Mesodermal cell (in vitro differentiated cells): Measurements from ENCODE around the gene NME7.

Experiments
- H3K27ac ChIP-seq: 2 replicates; pipeline ENCODE4 v1.7.0; 2013; ENCODE audit warnings: mild to moderate bottlenecking, low read depth, low read length, moderate library complexity; ENCODE audit not compliant: severe bottlenecking
- H3K36me3 ChIP-seq: 2 replicates; pipeline ENCODE4 v1.7.1; 2013; ENCODE audit warnings: mild to moderate bottlenecking, low read length, moderate library complexity; ENCODE audit not compliant: control insufficient read depth, insufficient read depth
- H3K4me1 ChIP-seq: one replicate; pipeline ENCODE4 v1.7.1; 2013; ENCODE audit warnings: mild to moderate bottlenecking, low read length; ENCODE audit not compliant: insufficient read depth, control insufficient read depth, poor library complexity, severe bottlenecking
- H3K4me3 ChIP-seq: 2 replicates; pipeline ENCODE4 v1.7.0; 2013; ENCODE audit warnings: low read length, control low read depth, mild to moderate bottlenecking; ENCODE audit not compliant: insufficient read depth, poor library complexity, severe bottlenecking; ENCODE audit errors: extremely low read depth
- H3K9me3 ChIP-seq: 2 replicates; pipeline ENCODE4 v1.7.1; 2013; ENCODE audit warnings: mild to moderate bottlenecking, low read length, moderate library complexity; ENCODE audit not compliant: control insufficient read depth
- WGBS, 2 experiments: methylation state at CpG; one replicate each; pipeline ENCODE4 v1.1.5; 2013; ENCODE audit warnings: missing lambda C conversion rate in 2 of 2; ENCODE audit not compliant: insufficient coverage in 2 of 2; 5-methylcytosine and 5-hydroxymethylcytosine counted together

The NME7 gene

DNA sequence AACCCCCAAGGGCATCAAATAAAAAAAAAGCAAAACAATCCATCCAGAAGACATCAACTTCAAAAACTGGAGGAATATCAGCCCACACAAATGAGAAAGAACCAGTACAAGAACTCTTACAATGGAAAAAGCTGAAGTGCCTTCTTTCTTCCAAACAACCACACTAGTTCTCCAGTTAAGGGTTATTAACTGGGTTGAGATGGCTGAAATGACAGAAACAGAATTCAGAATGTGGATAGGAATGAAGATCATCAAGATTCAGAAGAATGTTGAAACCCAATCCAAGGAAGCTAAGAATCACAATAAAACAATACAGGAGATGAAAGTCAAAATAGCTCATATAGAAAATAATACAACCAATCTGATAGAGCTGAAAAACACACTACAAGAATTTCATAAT is 104.5 kb downstream of the NME7 start:
- H3K9me3 ChIP-seq: no peaks in the 10 kb centered on the region
- no peaks in the 10 kb centered on the region for H3K4me1 ChIP-seq
- H3K36me3 ChIP-seq: no peaks in the 10 kb centered on the region
- H3K4me3 ChIP-seq: no peak overlapping the region
- no peak overlapping the region for H3K27ac ChIP-seq

GRCh38 chr1:169261884-169262283 is 105.7 kb downstream of the NME7 start:
- Histone ChIP-seq H3K4me1 (no peaks in the 10 kb centered on the region), H3K9me3 (no peaks in the 10 kb centered on the region), H3K36me3 (no peaks in the 10 kb centered on the region), H3K4me3 (no peak overlapping the region), H3K27ac (no peak overlapping the region)
- 100% methylated on average over 1 of the region's 2 CpGs for WGBS, 2 experiments

DNA sequence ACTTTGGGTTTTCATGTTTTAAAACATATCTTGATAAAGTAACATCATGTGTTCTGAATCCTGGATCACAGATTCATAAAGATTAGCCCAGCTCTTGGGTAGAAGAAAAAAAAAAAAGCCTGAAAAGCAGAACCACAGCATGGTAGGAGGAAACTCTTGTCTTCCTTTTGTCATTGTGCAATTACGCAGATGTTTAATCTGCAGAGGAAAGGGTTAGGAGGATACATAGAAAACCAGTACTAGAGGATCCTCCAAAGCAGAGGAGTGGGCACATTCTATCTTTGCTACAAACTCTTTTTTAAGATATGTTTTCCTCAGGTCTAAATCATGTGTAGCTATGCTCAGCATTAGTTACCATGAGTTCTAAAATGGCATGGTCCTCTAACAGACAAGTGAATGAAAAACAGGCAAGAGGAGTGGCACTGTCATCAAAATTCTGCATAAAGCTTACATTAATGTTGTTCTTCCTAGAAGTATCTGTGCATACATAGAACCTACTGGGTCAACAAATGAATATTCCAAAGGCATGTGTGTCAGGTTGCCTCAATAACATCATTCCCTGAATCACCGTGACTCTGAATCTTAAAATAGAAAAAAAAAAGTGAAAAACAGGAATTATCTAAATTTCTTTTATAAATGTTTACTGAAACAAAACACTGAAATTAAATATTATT is 107.0 kb downstream of the NME7 start:
- Histone ChIP-seq H3K4me1 (no peaks in the 10 kb centered on the region), H3K36me3 (no peaks in the 10 kb centered on the region), H3K4me3 (no peak overlapping the region), H3K9me3 (no peaks in the 10 kb centered on the region), H3K27ac (no peak overlapping the region)
- WGBS, 2 experiments: no CpG with 5 or more reads among the region's 2 CpGs

DNA sequence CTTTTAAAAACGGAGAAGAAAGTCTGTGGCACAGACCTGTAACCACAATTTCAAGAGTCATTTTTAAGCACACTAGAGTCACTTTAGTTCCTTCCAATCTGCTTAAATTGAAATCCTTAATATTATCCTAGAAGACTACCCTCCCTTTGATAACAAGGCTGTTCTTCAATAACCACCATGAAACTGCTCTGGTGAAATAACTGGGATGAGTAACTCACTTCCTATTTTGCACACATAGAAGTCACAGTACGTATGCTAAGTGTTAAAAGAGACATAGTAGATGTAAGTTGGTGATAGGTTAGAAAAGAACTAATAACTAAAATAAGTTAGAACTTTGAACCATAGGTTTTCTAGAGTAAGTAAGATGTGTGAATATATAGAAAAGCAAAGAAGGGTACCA is 107.8 kb downstream of the NME7 start:
- no peaks in the 10 kb centered on the region for H3K9me3 ChIP-seq
- H3K36me3 ChIP-seq: no peaks in the 10 kb centered on the region
- no peak overlapping the region for H3K27ac ChIP-seq
- H3K4me3 ChIP-seq: no peak overlapping the region
- no peaks in the 10 kb centered on the region for H3K4me1 ChIP-seq
- WGBS, 2 experiments: 80% methylated on average over 1 of the region's 2 CpGs; no CpG with 5 or more reads in 1 of the 2 experiments

DNA sequence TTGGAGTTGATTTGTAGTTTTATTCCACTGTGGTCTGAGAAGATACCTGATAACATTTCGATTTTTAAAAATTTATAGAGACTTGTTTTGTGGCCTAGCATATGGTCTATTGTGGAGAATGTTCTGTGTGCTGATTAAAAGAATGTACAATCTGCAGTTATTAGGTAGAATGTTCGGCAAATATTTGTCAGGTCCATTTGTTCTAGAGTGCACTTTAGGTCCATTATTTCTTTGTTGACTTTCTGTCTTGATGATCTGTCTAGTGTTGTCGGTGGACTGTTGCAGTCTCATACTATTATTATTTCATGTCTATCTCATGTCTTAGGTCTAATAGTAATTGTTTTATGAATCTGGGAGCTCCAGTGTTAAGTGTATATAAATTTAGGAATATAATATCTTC is 116.8 kb downstream of the NME7 start:
- Histone ChIP-seq H3K27ac (no peak overlapping the region), H3K9me3 (no peaks in the 10 kb centered on the region), H3K4me1 (no peaks in the 10 kb centered on the region), H3K36me3 (no peaks in the 10 kb centered on the region), H3K4me3 (no peak overlapping the region)
- 81 to 100% methylated on average over 1 to 2 of the region's 3 CpGs for WGBS, 2 experiments

DNA sequence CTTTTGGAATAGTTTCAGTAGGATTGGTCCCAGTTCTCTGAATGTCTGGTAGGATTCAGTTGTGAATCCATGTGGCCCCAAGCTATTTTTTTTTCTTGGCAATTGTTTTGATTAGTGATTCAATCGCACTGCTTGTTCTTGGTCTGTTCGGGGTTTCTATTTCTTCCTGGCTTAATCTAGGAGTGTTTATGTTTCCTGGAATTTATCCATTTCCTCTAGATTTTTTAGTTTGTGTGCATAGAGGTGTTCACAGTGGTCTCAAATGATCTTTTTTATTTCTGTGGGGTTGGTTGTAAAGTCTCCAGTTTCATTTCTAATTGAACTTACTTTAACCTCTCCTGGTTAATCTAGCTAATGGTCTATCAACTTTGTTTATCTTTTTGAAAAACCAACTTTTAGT is 117.6 kb downstream of the NME7 start:
- WGBS, 2 experiments: no CpG with 5 or more reads among the region's 2 CpGs
- Histone ChIP-seq H3K4me1 (no peaks in the 10 kb centered on the region), H3K9me3 (no peaks in the 10 kb centered on the region), H3K4me3 (no peak overlapping the region), H3K27ac (no peak overlapping the region), H3K36me3 (no peaks in the 10 kb centered on the region)

GRCh38 chr1:169249611-169250010 is 118.0 kb downstream of the NME7 start:
- Histone ChIP-seq H3K27ac (no peak overlapping the region), H3K4me3 (no peak overlapping the region), H3K36me3 (no peaks in the 10 kb centered on the region), H3K4me1 (no peaks in the 10 kb centered on the region), H3K9me3 (no peaks in the 10 kb centered on the region)
- no CpG with 5 or more reads among the region's 1 CpG for WGBS, 2 experiments

DNA sequence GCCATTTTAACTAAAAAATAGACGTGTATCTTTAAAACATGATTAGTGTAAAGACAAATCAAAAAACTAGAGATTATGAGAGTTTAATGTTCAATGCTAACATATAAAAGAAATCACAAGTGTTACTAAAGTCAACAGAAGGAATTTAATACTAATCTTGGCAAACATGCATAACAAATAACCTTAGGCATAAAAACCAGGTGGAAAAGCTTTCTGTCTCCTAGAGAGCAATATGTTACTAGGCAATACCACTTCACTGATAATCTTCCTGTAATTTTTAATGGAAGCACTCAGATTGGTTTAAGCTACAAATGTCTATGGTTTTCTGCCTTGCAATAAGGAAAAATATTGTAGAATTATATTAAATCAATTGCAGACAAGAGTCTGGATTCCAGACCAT is 121.9 kb downstream of the NME7 start:
- no CpG with 5 or more reads among the region's 1 CpG for WGBS, 2 experiments
- H3K4me3 ChIP-seq: no peak overlapping the region
- H3K9me3 ChIP-seq: no peaks in the 10 kb centered on the region
- H3K4me1 ChIP-seq: no peaks in the 10 kb centered on the region
- no peak overlapping the region for H3K27ac ChIP-seq
- no peaks in the 10 kb centered on the region for H3K36me3 ChIP-seq

- no peak overlapping the region for H3K27ac ChIP-seq
Measured at GRCh38 chr1:169240449-169241232, 127.0 kb downstream of the NME7 start.

GRCh38 chr1:169236880-169237279 is 130.7 kb downstream of the NME7 start:
- 100% methylated on average over 2 to 3 of the region's 4 CpGs for WGBS, 2 experiments
- Histone ChIP-seq H3K27ac (no peak overlapping the region), H3K9me3 (no peaks in the 10 kb centered on the region), H3K36me3 (no peaks in the 10 kb centered on the region), H3K4me1 (no peaks in the 10 kb centered on the region), H3K4me3 (no peak overlapping the region)

More at GRCh38 chr1:169240449-169241232, 127.0 kb downstream of the NME7 start:
- no peak overlapping the region for H3K4me3 ChIP-seq
- WGBS, 2 experiments: 80 to 86% methylated on average over 1 to 2 of the region's 3 CpGs
- no peaks in the 10 kb centered on the region for H3K9me3 ChIP-seq
- H3K36me3 ChIP-seq: no peaks in the 10 kb centered on the region
- no peaks in the 10 kb centered on the region for H3K4me1 ChIP-seq

GRCh38 chr1:169236143-169236542 is 131.5 kb downstream of the NME7 start:
- Histone ChIP-seq H3K4me3 (no peak overlapping the region), H3K9me3 (no peaks in the 10 kb centered on the region), H3K36me3 (no peaks in the 10 kb centered on the region), H3K27ac (no peak overlapping the region), H3K4me1 (no peaks in the 10 kb centered on the region)
- 80 to 100% methylated on average over 1 of the region's 1 CpG for WGBS, 2 experiments
